Activated CD4-positive, alpha-beta T cell treated with anti-CD3 and anti-CD28 coated beads for 36 hours (primary cell): ENCODE results near the gene MARCKSL1. TPM values are rescaled to one million over a fixed set of nuclear protein-coding genes. Genes with fewer than 3 reads are reported as not detected.

Source experiments
- ATAC-seq: fragments of 200-7000 bp; cut with Tn5 transposase; one replicate; pipeline ENCODE4 v1.10.0; 2021; ENCODE audit warnings: mild to moderate bottlenecking, moderate library complexity
- CTCF ChIA-PET: fragments of 350-600 bp; sonication (Branson Sonifier 250); formaldehyde crosslinking; loops from one replicate; lab custom pipeline; 2021; ENCODE audit warnings: antibody characterized with exemption; lab: Charles Lee
- POLR2A ChIA-PET: fragments of 350-600 bp; sonication (Branson Sonifier 250); formaldehyde crosslinking; loops from one replicate; lab custom pipeline; 2021; ENCODE audit warnings: antibody characterized with exemption, inconsistent platforms; lab: Charles Lee
- DNase-seq: peaks from one replicate; pipeline ENCODE4 v3.0.0-alpha.2; 2020
- H3K27ac Mint-ChIP-seq: one replicate; pipeline ENCODE4 v1.8.0; 2021; ENCODE audit warnings: mixed read lengths
- H3K27me3 Mint-ChIP-seq: one replicate; pipeline ENCODE4 v1.8.0; 2021; ENCODE audit warnings: mixed read lengths
- H3K36me3 Mint-ChIP-seq: one replicate; pipeline ENCODE4 v1.8.0; 2021; ENCODE audit warnings: low read depth, mixed read lengths
- H3K4me1 Mint-ChIP-seq: one replicate; pipeline ENCODE4 v1.8.0; 2021; ENCODE audit warnings: mixed read lengths
- H3K4me3 Mint-ChIP-seq: one replicate; pipeline ENCODE4 v1.8.0; 2021; ENCODE audit warnings: mild to moderate bottlenecking, moderate library complexity, mixed read lengths
- H3K9me3 Mint-ChIP-seq: one replicate; pipeline ENCODE4 v1.8.0; 2021; ENCODE audit warnings: low read depth, mixed read lengths
- intact Hi-C, 2 experiments: fragments of 100-400 bp; cut with DNase I in 1 of 2; cut with micrococcal nuclease in 1 of 2; formaldehyde crosslinking; loops; one replicate each; pipeline versions ENCODE4 v1.14.2 to v1.15.1; 2022 to 2024; cut with DNase I, micrococcal nuclease
- total RNA-seq, 2 experiments: library from RNA; stranded (reverse); gene quantifications; one replicate each; pipeline ENCODE4 v1.2.3, GENCODE V29; 2021

Gene MARCKSL1
- total RNA-seq, 2 experiments from 2014 or later: 27.0 to 29.3 TPM

GRCh38 chr1:32333251-32333963 lies 2.6 kb downstream of the MARCKSL1 start:
- peaks cover 33% of the 10 kb centered on the region for H3K36me3 Mint-ChIP-seq
- peaks cover 40% of the 10 kb centered on the region for H3K4me1 Mint-ChIP-seq
- POLR2A ChIA-PET: interaction anchor here (0.6 to 1.3 kb wide), 4 partner anchors 9 to 63 kb away, joined by 3 to 7 read pairs (median 4); no protein-coding TSS in a partner anchor
- H3K27me3 Mint-ChIP-seq: no peaks in the 10 kb centered on the region
- DNase-seq (no peak), ATAC-seq (no peak)
- intact Hi-C loops: loop anchor here in 1 of 2 experiments (5.0 kb wide), 1 partner anchor 41 kb away; the partner anchor contains the start of gene HDAC1
- H3K27ac Mint-ChIP-seq: peak overlapping the region; percentile 5
- CTCF ChIA-PET: interaction anchor here (0.5 to 1.9 kb wide), 4 partner anchors 12 to 444 kb away, joined by 3 to 6 read pairs (median 4); no protein-coding TSS in a partner anchor
- no peak overlapping the region for H3K4me3 Mint-ChIP-seq
- no peaks in the 10 kb centered on the region for H3K9me3 Mint-ChIP-seq

- intact Hi-C loops: loop anchor here in 1 of 2 experiments (5.0 kb wide), 1 partner anchor 40 kb away; the partner anchor contains the start of gene HDAC1
- CTCF ChIA-PET: interaction anchor here (0.6 to 1.9 kb wide), 4 partner anchors 11 to 117 kb away, joined by 3 to 7 read pairs (median 6); no protein-coding TSS in a partner anchor
- no peak for DNase-seq
- H3K4me3 Mint-ChIP-seq: no peak overlapping the region
- no peak for ATAC-seq
- H3K4me1 Mint-ChIP-seq: peaks cover 34% of the 10 kb centered on the region
- no peak overlapping the region for H3K27ac Mint-ChIP-seq
- no peaks in the 10 kb centered on the region for H3K27me3 Mint-ChIP-seq
- no peaks in the 10 kb centered on the region for H3K9me3 Mint-ChIP-seq
- H3K36me3 Mint-ChIP-seq: peaks cover 41% of the 10 kb centered on the region
- POLR2A ChIA-PET: interaction anchor here (0.6 to 1.3 kb wide), 3 partner anchors 8 to 29 kb away, joined by 3 to 7 read pairs (median 4); no protein-coding TSS in a partner anchor
These were observed 3.5 kb downstream of the MARCKSL1 start for GRCh38 chr1:32332290-32333079.

- H3K4me1 Mint-ChIP-seq: peaks cover 25% of the 10 kb centered on the region
- no peak for ATAC-seq
- no peak for DNase-seq
- H3K27ac Mint-ChIP-seq: no peak overlapping the region
- intact Hi-C loops: loop anchor here in 1 of 2 experiments (5.0 kb wide), 1 partner anchor 39 kb away; the partner anchor contains the start of gene HDAC1
- no peaks in the 10 kb centered on the region for H3K27me3 Mint-ChIP-seq
- H3K4me3 Mint-ChIP-seq: no peak overlapping the region
- ChIA-PET POLR2A (interaction anchor here (0.6 to 1.0 kb wide), 2 partner anchors 20 to 27 kb away, joined by 3 to 4 read pairs; no protein-coding TSS in a partner anchor), CTCF (interaction anchor here (0.5 to 1.4 kb wide), 4 partner anchors 10 to 116 kb away, joined by 3 to 7 read pairs (median 4); no protein-coding TSS in a partner anchor)
- H3K36me3 Mint-ChIP-seq: peaks cover 44% of the 10 kb centered on the region
- H3K9me3 Mint-ChIP-seq: no peaks in the 10 kb centered on the region
These were observed 4.5 kb downstream of the MARCKSL1 start for GRCh38 chr1:32331549-32331948.

DNA sequence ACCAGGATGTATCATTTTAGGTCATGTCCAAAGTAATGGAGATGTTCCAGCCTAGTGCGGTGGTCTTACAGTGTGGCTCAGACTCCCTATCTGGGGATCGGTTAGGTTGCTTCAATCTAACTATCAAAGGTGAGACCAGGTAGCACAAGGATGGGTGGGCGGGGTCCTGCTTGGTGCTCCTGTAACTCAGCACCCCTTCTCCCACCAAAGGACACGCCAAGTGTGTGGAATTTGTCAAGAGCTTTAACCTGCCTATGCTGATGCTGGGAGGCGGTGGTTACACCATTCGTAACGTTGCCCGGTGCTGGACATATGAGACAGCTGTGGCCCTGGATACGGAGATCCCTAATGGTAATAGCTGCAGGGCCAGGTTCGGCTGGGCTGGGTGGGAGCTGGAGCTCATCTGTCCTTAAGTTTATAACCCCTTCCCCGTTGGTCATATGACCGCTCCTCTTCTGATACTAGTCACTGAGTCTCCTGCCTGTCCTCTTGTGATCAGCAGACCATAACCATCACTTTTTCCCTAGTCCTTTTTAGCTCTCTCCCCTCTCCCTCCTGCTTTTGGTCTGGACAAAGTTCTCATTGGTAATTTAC lies 5.4 kb downstream of the MARCKSL1 start:
- CTCF ChIA-PET: interaction anchor here (1.0 to 1.4 kb wide), 2 partner anchors 82 to 115 kb away, joined by 3 to 7 read pairs; no protein-coding TSS in a partner anchor
- Mint-ChIP-seq H3K36me3 (peaks cover 46% of the 10 kb centered on the region), H3K9me3 (no peaks in the 10 kb centered on the region), H3K4me1 (peaks cover 25% of the 10 kb centered on the region), H3K27me3 (no peaks in the 10 kb centered on the region), H3K27ac (no peak overlapping the region), H3K4me3 (no peak overlapping the region)
- ATAC-seq (no peak), DNase-seq (no peak)
- POLR2A ChIA-PET: interaction anchor here (1.0 kb wide), 1 partner anchor 19 kb away, joined by 3 read pairs; no protein-coding TSS in a partner anchor
- intact Hi-C loops: loop anchor here in 1 of 2 experiments (5.0 kb wide), 1 partner anchor 38 kb away; the partner anchor contains the start of gene HDAC1

DNA sequence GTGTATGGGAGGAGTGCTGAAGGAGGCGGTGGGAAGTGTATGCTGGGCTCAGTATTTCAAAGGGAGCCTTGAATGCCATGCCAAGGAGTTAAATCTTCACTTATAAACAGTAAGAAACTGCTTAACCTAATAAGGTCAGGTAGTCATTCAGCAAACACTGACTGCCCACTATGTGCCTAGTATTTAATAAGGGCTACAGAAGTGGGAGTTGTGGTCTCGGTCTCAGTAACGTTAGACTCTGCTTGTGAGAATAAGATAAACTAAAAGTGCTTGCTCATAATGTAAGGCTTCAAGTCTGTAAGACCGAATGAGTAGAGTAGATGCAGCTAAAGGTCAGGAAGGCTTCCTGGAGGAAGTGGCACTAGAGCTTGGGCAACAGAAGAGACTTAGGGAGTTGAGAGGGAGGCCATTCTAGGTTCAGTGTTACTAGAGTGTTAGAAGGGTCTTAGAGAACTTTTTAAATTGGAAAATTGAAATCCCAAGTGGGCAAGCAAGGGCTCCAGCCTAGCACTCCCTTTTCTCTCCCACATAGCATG lies 6.0 kb downstream of the MARCKSL1 start:
- ATAC-seq (no peak), DNase-seq (no peak)
- Mint-ChIP-seq H3K27ac (peak overlapping the region; percentile 70), H3K4me3 (no peak overlapping the region), H3K27me3 (no peaks in the 10 kb centered on the region), H3K9me3 (no peaks in the 10 kb centered on the region), H3K4me1 (peaks cover 25% of the 10 kb centered on the region), H3K36me3 (peaks cover 52% of the 10 kb centered on the region)
- ChIA-PET POLR2A (no interaction called here), CTCF (interaction anchor here (1.0 kb wide), 1 partner anchor 82 kb away, joined by 3 read pairs; no protein-coding TSS in a partner anchor)
- intact Hi-C loops: loop anchor here in 1 of 2 experiments (5.0 kb wide), 1 partner anchor 38 kb away; the partner anchor contains the start of gene HDAC1

GRCh38 chr1:32327204-32327603 lies 8.8 kb downstream of the MARCKSL1 start:
- Mint-ChIP-seq H3K4me3 (no peak overlapping the region), H3K27me3 (no peaks in the 10 kb centered on the region), H3K36me3 (peaks cover 54% of the 10 kb centered on the region), H3K4me1 (peaks cover 25% of the 10 kb centered on the region), H3K9me3 (no peaks in the 10 kb centered on the region), H3K27ac (no peak overlapping the region)
- ATAC-seq (no peak), DNase-seq (no peak)
- CTCF ChIA-PET: no interaction called here
- POLR2A ChIA-PET: no interaction called here
- intact Hi-C loops: no loop called here

DNA sequence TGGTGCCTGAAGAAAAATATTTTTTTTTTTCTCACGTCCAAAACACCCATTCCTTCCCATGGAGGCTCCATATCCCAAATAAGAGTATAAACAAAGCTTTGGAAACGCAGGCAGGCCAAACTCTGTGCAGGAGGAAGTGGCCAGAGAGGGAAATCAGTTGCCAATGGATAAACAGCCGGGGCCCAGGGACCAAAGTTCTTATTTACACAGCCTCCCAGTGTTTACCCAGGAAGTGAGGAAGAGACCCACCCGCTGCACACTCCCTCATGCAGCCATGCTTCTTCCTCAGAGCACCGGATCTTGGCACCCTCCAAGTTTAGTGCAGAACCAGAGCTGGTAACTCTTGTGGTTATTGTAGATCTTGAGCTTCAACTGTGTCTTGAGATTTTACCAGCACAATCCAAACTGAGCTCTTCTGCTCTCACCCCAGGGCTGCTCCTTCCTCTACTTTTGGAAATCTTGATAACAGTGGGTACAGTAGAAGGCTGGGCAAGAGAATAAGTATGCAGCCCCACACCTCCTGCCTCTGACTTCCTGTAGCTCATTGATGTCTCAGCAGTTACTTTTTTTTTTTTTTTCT lies 14.2 kb downstream of the MARCKSL1 start:
- peak; percentile 36 for DNase-seq
- POLR2A ChIA-PET: interaction anchor here (0.6 to 1.1 kb wide), 4 partner anchors 11 to 41 kb away, joined by 3 to 7 read pairs (median 4); partner anchors contain the start of gene MARCKSL1
- peak overlapping the region; percentile 45 for H3K4me3 Mint-ChIP-seq
- intact Hi-C loops: loop anchor here in 1 of 2 experiments (5.0 kb wide), 1 partner anchor 75 kb away; the partner anchor contains the start of gene FAM167B
- CTCF ChIA-PET: interaction anchor here (0.8 to 2.3 kb wide), 9 partner anchors 10 to 121 kb away, joined by 3 to 9 read pairs (median 5); partner anchors contain the start of gene CCDC28B
- no peaks in the 10 kb centered on the region for H3K9me3 Mint-ChIP-seq
- peak overlapping the region; percentile 92 for H3K27ac Mint-ChIP-seq
- no peaks in the 10 kb centered on the region for H3K27me3 Mint-ChIP-seq
- H3K4me1 Mint-ChIP-seq: peaks cover 39% of the 10 kb centered on the region
- ATAC-seq: peak; percentile 76
- peaks cover 46% of the 10 kb centered on the region for H3K36me3 Mint-ChIP-seq

DNA sequence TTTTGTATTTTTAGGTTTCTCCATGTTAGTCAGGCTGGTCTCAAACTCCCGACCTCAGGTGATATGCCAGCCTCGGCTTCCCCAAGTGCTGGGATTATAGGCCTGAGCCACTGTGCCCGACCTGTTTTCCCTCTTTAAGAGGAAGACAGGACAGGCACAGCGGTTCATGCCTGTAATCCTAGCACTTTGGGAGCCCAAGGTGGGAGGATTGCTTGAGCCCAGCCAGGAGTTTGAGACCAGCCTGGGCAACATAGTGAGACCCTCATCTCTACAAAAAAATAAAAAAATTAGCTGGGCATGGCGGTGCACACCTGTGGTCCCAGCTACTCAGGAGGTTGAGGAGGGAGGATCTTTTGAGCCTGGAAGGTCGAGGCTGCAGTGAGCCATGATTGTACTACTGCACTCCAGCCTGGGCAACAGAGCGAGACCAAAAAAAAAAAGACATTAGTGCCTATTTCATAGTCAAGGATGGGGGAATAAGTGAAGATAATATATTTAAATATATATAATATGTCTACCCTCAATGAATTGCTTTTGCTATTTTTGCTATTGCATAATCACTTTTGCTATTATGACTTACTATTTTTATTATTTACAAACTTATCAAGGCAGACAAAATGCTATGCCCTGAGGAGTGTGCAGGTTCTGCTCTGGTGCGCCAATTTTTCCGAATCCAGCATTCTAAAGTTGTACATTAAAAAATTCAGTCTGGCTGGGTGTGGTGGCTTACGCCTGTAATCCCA lies 17.7 kb downstream of the MARCKSL1 start:
- peak overlapping the region; percentile 25 for H3K27ac Mint-ChIP-seq
- intact Hi-C loops: no loop called here
- ChIA-PET POLR2A (no interaction called here), CTCF (interaction anchor here (1.3 kb wide), 1 partner anchor 30 kb away, joined by 3 read pairs; no protein-coding TSS in a partner anchor)
- DNase-seq (no peak), ATAC-seq (no peak)
- peaks cover 32% of the 10 kb centered on the region for H3K4me1 Mint-ChIP-seq
- no peaks in the 10 kb centered on the region for H3K9me3 Mint-ChIP-seq
- no peaks in the 10 kb centered on the region for H3K27me3 Mint-ChIP-seq
- peaks cover 38% of the 10 kb centered on the region for H3K36me3 Mint-ChIP-seq
- no peak overlapping the region for H3K4me3 Mint-ChIP-seq

- H3K27ac Mint-ChIP-seq: no peak overlapping the region
- DNase-seq (no peak), ATAC-seq (no peak)
- no peaks in the 10 kb centered on the region for H3K27me3 Mint-ChIP-seq
- H3K4me3 Mint-ChIP-seq: no peak overlapping the region
- H3K4me1 Mint-ChIP-seq: peaks cover 22% of the 10 kb centered on the region
- ChIA-PET POLR2A (interaction anchor here (0.5 kb wide), 1 partner anchor 91 kb away, joined by 3 read pairs; no protein-coding TSS in a partner anchor), CTCF (interaction anchor here (1.1 to 1.4 kb wide), 4 partner anchors 12 to 102 kb away, joined by 3 read pairs; no protein-coding TSS in a partner anchor)
- peaks cover 30% of the 10 kb centered on the region for H3K36me3 Mint-ChIP-seq
- no peaks in the 10 kb centered on the region for H3K9me3 Mint-ChIP-seq
- intact Hi-C loops: no loop called here
These were observed 19.1 kb downstream of the MARCKSL1 start for GRCh38 chr1:32316903-32317277.
